ENCODE data around the gene CNDP1. TPM values are rescaled to one million over a fixed set of nuclear protein-coding genes. Genes with fewer than 3 reads are reported as not detected.

The CNDP1 gene
- total and polyA plus RNA-seq, 2 experiments from 2014 or later, result not detected

DNA sequence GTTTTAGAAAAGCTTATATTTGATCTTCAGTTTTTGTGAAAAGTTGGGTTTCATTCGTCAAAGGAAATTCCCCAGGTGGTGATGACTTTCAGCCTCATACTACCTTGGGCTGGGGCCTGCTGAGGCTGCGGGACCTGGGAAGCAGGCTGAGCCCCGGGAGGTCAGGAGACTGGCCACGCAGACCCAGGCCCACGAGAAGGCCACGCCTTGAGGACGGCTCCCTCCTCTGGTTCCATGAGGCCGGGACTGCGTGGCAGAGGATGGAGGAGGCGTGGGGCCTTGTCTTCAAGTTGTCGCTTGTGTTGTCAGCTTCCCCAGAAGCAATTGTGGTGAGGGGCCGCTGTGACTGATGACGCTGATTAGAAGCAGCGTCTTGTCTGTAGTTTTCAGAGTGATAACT lies 26.4 kb upstream of the CNDP1 start:
- Histone ChIP-seq H3K4me1 (ENCODE audit: low read depth) (peaks cover 13% of the 10 kb centered on the region), H3K4me3 (no peak overlapping the region), H3K9me3 (ENCODE audit: low read depth) (no peaks in the 10 kb centered on the region), H3K36me3 (peaks cover 23% of the 10 kb centered on the region), H3K27me3 (no peaks in the 10 kb centered on the region), H3K27ac (no peak overlapping the region)
- TF ChIP-seq, protein P1, sequence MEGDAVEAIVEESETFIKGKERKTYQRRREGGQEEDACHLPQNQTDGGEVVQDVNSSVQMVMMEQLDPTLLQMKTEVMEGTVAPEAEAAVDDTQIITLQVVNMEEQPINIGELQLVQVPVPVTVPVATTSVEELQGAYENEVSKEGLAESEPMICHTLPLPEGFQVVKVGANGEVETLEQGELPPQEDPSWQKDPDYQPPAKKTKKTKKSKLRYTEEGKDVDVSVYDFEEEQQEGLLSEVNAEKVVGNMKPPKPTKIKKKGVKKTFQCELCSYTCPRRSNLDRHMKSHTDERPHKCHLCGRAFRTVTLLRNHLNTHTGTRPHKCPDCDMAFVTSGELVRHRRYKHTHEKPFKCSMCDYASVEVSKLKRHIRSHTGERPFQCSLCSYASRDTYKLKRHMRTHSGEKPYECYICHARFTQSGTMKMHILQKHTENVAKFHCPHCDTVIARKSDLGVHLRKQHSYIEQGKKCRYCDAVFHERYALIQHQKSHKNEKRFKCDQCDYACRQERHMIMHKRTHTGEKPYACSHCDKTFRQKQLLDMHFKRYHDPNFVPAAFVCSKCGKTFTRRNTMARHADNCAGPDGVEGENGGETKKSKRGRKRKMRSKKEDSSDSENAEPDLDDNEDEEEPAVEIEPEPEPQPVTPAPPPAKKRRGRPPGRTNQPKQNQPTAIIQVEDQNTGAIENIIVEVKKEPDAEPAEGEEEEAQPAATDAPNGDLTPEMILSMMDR (IDR thresholded peaks at IDR 0.05; ENCODE audit: low read depth, low read length), result no peak
- no peak for DNase-seq (ENCODE audit: low read depth in 1 of 2, low spot score in 1 of 2)

GRCh38 chr18:74508366-74508765 lies 25.9 kb upstream of the CNDP1 start:
- Histone ChIP-seq H3K27ac (peak overlapping the region; percentile 71), H3K27me3 (no peaks in the 10 kb centered on the region), H3K9me3 (ENCODE audit: low read depth) (no peaks in the 10 kb centered on the region), H3K4me3 (no peak overlapping the region), H3K36me3 (peaks cover 19% of the 10 kb centered on the region), H3K4me1 (ENCODE audit: low read depth) (peaks cover 13% of the 10 kb centered on the region)
- TF ChIP-seq, protein P1 (IDR thresholded peaks at IDR 0.05; ENCODE audit: low read depth, low read length), result no peak
- DNase-seq (ENCODE audit: low read depth in 1 of 2, low spot score in 1 of 2), result no peak

DNA sequence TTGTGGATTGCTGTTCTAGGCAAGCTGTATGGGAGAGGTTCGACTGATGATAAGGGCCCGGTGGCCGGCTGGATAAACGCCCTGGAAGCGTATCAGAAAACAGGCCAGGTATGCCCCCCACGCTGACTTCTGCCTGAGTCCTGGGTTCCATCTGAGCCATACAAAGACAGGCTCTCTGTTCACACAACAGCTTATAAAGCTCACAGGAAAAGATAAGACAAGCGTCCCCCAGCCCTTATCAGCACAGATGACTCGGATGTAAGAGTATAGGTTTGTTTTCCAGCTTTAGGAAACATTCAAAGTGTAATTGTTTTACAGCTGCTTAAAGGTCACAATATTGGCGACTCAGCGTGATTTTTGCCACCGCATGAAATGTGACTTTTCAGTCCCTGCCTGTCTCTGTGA lies 25.5 kb upstream of the CNDP1 start:
- Histone ChIP-seq H3K4me3 (no peak overlapping the region), H3K4me1 (ENCODE audit: low read depth) (peaks cover 13% of the 10 kb centered on the region), H3K9me3 (ENCODE audit: low read depth) (no peaks in the 10 kb centered on the region), H3K36me3 (peaks cover 20% of the 10 kb centered on the region), H3K27ac (peak overlapping the region; percentile 71), H3K27me3 (no peaks in the 10 kb centered on the region)
- DNase-seq (ENCODE audit: low read depth in 1 of 2, low spot score in 1 of 2), result peak; percentile 6 to 12
- TF ChIP-seq, protein P1 (IDR thresholded peaks at IDR 0.05; ENCODE audit: low read depth, low read length), result no peak

GRCh38 chr18:74509856-74510769 lies 24.2 kb upstream of the CNDP1 start:
- Histone ChIP-seq H3K27ac (no peak overlapping the region), H3K9me3 (ENCODE audit: low read depth) (no peaks in the 10 kb centered on the region), H3K36me3 (peaks cover 12% of the 10 kb centered on the region), H3K27me3 (no peaks in the 10 kb centered on the region), H3K4me3 (no peak overlapping the region), H3K4me1 (ENCODE audit: low read depth) (peaks cover 13% of the 10 kb centered on the region)
- no peak for DNase-seq (ENCODE audit: low read depth in 1 of 2, low spot score in 1 of 2)
- TF ChIP-seq, protein P1 (IDR thresholded peaks at IDR 0.05; ENCODE audit: low read depth, low read length), result no peak

DNA sequence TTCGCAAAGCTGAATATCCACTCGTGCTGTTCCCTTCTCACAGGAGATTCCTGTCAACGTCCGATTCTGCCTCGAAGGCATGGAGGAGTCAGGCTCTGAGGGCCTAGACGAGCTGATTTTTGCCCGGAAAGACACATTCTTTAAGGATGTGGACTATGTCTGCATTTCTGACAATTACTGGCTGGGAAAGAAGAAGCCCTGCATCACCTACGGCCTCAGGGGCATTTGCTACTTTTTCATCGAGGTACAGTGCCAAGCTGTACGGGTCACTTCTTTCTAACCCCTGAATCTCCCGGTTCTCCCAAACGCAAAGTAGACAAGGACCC lies 23.6 kb upstream of the CNDP1 start:
- TF ChIP-seq, protein P1 (IDR thresholded peaks at IDR 0.05; ENCODE audit: low read depth, low read length), result no peak
- DNase-seq (ENCODE audit: low read depth in 1 of 2, low spot score in 1 of 2), result no peak
- Histone ChIP-seq H3K4me3 (no peak overlapping the region), H3K4me1 (ENCODE audit: low read depth) (peaks cover 13% of the 10 kb centered on the region), H3K36me3 (peaks cover 15% of the 10 kb centered on the region), H3K27me3 (no peaks in the 10 kb centered on the region), H3K9me3 (ENCODE audit: low read depth) (no peaks in the 10 kb centered on the region), H3K27ac (no peak overlapping the region)

Data from cardiac muscle cell (in vitro differentiated cells and primary cell).